A673 (cell line): ENCODE results near the gene KIAA0825.

ENCODE experiments used
- EZH2 ChIP-seq: fragments of 200-600 bp; sonication (generic); IDR thresholded peaks from 2 replicates; pipeline ENCODE4 v1.6.1; 2017; ENCODE audit warnings: borderline replicate concordance, low read depth, mild to moderate bottlenecking, mixed read lengths, antibody characterized with exemption, low read length; ENCODE audit not compliant: poor library complexity, severe bottlenecking
- TF ChIP-seq, protein P1 (sequence below): fragments of 300-800, 200-600 bp; sonication (generic); conservative IDR thresholded peaks from 2 replicates; pipeline ENCODE4 v1.5.1; 2017; ENCODE audit warnings: low read depth, mild to moderate bottlenecking, antibody characterized with exemption, low read length, moderate library complexity, mixed read lengths

GRCh38 chr5:94389515-94389899, 228.9 kb downstream of the KIAA0825 start:
- TF ChIP-seq, protein P1, sequence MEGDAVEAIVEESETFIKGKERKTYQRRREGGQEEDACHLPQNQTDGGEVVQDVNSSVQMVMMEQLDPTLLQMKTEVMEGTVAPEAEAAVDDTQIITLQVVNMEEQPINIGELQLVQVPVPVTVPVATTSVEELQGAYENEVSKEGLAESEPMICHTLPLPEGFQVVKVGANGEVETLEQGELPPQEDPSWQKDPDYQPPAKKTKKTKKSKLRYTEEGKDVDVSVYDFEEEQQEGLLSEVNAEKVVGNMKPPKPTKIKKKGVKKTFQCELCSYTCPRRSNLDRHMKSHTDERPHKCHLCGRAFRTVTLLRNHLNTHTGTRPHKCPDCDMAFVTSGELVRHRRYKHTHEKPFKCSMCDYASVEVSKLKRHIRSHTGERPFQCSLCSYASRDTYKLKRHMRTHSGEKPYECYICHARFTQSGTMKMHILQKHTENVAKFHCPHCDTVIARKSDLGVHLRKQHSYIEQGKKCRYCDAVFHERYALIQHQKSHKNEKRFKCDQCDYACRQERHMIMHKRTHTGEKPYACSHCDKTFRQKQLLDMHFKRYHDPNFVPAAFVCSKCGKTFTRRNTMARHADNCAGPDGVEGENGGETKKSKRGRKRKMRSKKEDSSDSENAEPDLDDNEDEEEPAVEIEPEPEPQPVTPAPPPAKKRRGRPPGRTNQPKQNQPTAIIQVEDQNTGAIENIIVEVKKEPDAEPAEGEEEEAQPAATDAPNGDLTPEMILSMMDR: no peak
- no peak for TF ChIP-seq EZH2
